CD1c-positive myeloid dendritic cell (primary cell): ENCODE data around the gene DUSP23.

Experiments used
- DNase-seq: peaks from one replicate; pipeline ENCODE4 v3.0.0-alpha.2; 2016; ENCODE audit errors: extremely low spot score

DUSP23 gene

DNA sequence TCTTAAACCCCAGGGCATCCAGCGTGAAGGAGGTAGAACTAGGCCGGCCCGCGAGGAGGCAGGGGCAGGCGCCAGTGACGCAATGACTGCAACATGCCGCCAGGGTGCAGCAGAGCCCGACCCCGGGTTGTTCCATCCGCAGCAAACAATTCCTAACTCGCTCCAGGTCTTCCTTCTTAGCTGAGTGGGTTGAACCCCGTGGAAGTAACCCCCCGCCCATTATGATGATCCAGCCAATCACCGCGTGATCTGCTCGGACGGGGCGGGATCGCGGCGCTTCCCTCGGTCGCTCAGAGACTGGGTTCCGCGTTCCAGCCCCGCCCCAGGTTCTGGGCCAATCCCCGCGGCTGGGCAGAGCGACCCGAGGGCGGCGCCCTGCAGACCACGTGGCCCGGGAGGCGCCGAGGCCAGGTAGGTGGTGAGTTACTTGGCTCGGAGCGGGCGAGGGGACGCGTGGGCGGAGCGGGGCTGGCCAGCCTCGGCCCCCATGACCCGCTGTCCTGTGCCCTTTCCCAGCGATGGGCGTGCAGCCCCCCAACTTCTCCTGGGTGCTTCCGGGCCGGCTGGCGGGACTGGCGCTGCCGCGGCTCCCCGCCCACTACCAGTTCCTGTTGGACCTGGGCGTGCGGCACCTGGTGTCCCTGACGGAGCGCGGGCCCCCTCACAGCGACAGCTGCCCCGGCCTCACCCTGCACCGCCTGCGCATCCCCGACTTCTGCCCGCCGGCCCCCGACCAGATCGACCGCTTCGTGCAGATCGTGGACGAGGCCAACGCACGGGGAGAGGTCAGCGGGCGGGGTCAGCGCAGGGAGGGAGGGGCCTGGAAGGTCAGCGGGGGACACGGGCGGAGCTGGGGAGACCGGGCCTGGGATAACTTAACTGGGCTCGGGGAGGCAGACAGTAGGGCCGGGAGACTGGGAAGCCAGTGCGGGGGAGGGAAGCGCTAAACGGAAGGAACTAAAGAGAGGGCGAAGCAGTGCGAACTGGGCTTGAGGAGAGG lies at the start of gene DUSP23:
DUSP23 (plus strand) TSS at position 380 of the 1,000 bp plus-strand sequence; CDS start at position 519, 139 bp downstream.
- peak; percentile 99 for DNase-seq

DNA sequence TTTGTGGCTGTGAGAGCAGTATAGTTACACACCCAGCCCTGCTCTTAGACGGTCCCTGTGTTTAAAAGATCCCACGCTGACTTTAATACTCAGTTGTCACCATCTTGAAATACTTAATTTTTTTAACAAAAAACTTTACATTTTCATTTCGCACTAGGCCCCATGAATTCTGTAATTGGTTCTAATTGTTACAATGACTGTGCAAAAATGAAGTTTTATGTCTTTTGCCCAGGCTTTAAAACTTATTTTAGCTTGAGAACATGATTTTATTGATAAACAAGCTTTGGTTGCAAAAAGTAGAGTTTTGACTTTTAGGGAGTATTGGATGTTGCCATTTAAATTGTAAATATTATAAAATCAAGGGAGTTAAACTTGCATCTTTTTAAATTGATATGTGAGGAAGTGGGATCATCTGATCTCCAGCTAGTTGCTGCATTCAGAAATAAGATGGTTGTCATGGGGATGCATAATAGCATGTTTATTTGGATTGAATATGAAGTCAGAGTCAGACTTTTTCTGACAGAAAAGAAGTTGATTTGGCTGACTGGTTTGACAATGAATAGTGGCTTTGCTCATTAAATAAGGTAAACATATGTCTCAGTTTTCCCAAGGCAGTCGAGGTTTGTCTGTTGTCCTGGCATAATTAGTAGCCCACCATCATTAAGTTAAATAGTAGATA lies 43.4 kb upstream of the DUSP23 start:
- no peak for DNase-seq

DNA sequence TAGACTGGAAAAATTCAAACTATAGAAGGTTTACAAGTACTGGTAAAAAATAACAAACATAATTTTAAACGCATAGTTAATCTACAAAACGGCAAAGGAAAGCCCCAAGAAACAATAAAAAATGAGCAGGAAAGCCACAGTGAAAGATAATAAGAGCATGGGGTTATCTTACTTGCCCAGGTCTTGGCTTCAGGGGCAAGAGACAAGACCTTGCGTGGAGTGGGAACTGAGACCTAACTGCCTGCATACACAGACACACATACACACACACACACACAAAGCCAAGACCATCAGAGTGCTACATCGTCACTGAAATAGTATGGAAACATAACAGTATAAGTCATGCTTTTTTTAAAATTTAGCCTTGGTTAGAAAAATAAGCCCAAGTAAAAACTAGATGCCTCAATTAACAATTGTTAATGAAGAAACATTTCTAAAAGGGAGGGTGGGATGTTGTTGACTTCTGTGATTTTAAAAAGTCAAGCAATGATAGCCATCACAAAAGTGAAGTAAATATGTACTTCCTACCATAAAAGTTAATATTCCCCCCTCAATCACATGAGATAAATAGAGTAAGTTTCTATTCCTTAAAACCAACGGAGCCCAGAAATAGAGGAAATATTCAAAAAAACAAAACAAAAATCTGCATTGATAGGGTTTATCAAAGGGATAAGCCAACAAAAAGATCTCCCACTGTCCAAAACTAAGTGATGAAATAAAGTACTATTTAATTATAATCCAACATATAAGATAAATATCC lies 36.9 kb upstream of the DUSP23 start:
- DNase-seq = peak; percentile 15

DNA sequence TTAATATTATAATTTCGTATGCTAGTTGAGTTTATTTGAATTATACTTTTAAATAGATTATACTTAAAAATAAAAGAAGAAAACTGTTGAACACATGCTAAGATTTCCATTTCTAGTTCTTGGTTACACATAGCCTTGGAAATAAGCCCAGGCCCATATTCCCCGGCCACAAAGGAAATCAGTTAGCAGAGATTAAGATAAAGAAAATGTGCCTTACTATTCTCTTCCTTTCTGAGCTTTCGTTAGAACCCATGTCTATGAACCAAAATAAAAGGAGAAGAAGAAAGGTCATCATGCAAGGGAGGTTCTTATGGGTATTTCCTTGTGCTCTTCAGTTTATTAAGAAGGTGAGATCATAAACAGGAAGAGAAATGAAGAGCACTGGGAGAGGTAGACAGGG lies 34.1 kb upstream of the DUSP23 start:
- no peak for DNase-seq

DNA sequence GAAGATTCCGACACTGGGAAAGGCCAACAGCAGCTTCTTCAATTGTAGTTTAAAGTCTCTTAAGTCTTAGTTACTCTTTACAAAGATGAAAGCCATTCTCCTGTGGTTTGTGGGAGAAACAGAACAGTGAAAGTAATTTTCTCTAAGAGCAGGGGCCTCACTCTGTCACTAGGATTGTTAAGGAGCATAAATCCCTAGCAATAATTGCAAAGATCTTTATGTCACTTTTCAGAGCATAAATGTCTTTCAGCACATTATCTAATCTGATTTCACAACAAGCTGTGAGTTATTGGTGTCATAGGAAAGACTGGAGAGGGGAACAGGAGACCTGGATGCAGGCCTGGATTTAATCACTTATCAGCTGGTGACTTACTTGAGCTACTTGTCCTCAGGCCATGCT lies 32.4 kb upstream of the DUSP23 start:
- DNase-seq = no peak

DNA sequence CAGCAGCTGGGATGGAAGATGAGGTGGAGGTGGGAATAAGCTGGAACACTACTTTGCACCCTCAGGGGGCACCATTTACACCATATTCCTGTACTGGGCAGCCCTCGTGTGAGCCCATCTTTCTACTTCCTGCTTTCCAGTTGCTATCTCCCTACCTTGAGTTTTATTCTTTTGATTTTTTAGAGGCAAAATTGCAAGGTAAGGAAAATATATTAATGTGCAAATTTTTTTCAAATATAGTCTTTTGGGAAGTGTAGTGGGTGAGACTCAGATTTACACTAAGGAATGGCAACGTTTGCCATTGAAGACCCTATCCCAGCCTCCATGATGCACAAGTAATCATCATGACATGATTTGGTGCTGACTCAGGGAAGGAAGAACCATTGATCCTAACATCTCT lies 31.1 kb upstream of the DUSP23 start:
- DNase-seq = no peak

DNA sequence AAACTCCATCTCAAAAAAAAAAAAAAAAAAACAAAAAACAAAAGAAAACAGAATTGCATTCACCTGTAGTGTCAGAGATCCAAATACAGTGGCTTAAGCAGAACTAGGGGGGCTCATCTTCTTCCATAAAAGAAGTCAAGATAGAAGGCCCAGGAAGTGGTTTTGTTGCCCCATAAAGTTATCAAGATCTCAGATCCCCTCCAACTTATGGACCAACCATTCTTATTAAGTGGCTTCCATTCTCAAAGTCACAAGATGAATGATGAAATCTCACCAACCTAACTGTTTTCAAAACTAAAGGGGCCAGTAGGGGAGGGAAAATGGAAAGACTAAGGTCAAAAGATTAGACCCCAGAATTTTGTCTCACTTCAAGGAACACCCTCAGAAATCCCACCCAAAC lies 30.1 kb upstream of the DUSP23 start:
- DNase-seq = no peak

DNA sequence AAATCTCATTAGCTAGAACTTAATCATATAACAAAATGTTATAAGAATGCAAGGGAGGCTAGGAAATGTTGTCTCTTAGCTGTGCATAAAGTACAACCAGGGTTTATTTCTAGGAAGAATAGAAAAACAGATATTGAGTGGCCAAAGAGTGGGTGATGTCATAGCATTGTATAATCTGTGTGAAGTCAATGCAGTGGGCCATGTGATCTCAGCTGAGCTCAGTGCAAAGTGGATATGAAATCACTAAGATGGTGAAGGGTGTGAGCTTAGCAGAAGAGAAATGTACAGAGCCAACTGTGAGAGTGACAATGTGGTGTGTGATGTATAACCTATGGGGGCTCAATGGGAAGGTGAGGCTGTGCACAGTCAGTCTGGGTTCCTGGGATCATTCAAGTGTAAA lies 29.7 kb upstream of the DUSP23 start:
- no peak for DNase-seq

DNA sequence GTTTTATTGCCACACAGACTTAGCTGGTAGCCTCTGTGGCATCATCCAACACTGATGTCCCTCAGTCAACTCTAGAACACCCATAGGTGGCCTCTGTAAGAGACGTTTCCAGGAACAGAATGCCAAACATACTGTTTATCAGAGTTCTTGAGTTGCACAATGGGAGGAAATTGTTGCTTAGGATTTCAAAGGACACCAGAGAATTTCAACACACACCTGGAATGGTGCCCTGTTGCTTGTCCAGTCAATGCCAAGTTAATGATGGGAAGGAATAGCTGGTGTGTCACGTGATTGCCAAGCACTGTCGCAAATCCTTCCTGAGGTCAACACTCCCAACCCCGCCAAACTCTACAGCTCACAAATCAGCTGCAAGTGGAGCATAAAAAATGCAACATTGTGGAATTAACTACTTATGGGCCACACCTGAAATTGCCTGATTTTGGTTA lies 28.6 kb upstream of the DUSP23 start:
- no peak for DNase-seq

DNA sequence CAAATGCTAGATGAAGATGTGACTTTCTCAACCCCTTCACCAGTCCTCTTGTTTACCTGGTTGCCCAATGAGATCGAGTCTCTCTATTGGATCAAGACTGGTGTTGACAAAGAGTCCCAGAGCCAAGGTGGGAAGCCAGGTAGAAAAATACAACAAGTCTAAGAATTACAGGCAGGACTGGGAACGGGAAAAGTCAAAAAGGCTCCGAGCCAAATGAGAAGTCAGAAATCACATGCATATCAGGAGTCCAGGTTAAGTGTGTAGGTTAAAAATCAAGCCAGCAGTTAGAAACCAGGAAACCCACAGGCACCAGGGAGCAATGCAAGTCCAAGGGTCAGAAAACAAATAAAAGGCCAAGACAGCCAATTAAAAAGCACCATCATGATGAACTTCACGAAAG lies 27.4 kb upstream of the DUSP23 start:
- no peak for DNase-seq

DNA sequence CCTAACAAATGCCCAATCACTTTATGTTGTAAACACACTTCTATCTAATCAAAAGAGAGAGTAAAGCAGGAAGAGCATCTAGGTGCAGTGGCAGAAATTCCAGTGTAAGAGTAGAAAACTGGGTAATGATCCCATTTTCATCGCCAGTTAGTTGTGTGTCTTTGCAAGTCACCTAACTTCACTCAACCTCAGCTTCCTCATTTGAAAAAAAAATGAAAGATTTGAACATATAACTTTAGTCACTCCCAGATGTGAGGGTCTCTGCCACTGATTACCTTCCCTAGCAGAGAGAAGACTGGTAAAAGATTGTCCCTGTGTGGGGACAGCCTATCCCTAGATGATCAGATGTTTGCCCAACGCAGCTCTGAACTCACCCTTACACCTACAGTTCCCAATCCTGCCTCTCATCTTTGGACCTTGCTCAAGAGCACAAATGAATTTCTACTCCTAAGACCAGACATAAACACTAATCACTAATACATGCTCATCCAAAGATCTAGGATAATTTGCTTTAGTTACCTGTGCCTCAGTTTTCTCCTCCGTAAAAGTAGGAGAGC lies 25.2 kb upstream of the DUSP23 start:
- DNase-seq = no peak

DNA sequence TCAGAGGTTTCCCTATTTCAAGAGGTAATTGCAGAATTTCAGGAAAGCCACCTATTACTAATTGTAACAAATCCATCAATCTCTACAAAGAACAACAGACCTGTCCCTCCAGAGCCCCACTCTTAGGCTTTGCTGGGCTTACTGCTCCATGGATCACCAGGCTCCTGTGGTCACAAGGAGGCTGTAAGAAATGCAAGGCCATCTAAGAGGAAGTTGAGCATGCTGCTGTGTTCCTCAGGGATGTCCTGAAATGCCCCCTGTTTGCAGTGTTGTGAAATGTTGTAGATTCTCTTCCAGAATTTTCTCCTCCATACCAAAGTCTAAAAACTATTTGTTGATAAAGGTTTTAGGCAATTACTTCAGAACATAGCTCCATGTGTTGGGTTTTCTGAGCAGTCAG lies 24.4 kb upstream of the DUSP23 start:
- peak; percentile 30 for DNase-seq

DNA sequence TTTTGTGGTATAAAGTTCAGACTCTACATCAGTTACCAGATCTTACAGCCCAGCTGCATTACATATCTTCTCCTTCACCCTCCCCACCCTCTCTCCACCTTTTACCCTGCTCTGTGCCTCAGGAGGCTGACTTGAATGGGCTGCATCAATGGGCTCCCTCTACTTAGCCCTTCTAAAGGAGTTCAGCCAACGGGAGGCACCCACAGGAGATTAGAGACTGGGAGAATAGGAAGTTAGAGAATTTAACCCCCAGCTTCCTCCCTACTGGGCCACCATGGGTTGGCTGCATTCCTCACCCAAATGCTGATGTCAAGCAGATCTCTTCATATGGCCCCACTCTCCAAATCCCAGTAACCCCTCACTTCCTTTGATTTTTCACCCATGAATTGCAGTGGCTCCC lies 17.1 kb upstream of the DUSP23 start:
- DNase-seq = no peak

DNA sequence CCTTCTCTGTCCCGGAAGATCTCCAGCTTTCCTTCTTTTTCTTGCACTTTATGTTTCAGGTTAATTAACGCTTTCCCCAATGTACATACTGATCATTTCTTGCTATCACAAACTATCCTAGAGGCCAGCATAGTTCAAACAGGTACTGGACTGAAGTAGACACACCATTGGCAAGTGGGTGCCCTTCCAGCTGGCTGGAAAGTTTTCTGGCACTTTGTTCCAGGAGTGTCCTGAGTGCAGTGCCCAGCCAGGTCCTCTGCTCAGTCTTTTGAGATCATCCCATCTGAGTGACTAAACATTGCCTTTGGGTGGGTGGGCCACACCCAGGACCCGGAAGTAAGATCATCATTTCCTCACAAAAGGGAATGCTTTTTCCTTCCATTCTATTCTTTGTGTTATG lies 15.0 kb upstream of the DUSP23 start:
- no peak for DNase-seq

DNA sequence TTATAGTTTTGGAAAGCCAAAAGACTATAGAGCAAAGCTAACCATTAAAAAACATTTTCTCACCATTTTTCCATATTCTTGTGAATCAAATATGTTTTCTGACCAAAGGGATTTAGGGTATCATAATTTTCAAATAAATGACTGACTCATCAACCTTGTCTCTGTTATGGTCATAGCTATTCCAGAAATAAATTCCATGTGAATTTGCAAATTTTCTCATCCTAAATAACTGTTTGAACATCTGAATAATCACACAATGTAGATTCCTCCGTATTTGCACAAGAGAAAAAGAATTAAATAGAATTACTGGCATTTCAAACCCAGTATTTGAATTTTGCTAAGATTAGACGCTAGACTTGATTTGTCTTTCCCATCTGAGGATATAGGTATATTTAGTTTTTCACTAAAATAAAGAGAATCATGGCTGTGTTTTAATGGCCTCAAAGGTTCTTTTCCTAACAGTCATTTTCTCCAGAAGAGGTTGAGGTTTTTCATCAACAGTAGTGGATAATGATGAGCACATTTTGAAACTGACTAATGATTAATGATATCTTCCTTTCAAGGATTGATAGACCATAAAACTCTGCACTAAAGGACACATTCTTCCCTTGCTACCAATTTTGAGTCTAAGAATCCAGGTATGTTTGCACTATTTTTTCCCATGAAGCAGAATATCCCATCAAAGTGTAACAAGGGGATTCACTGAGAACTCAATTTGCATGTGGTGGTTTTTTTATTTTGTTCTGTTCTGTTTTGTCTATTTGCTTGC lies 9.5 kb upstream of the DUSP23 start:
- DNase-seq = no peak

DNA sequence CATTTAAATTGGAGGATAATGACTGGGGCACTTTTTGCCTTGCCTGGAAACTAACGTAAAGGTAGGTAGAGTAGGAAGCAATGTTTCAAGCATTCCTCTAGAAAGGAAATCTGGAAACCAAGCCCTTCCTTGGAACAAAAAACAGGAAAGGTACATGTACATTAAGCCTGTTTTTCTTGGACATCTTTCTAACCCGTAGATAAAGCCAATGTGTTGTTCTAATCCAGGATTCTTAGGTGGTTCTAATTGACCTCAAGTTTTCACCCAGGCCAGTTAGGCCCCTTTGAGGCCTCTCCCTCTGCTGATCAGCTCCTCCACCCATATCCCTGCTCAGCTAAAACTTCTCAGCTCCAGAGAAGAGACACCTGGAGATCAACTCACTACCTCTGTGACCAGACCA lies 6.3 kb upstream of the DUSP23 start:
- DNase-seq = no peak

DNA sequence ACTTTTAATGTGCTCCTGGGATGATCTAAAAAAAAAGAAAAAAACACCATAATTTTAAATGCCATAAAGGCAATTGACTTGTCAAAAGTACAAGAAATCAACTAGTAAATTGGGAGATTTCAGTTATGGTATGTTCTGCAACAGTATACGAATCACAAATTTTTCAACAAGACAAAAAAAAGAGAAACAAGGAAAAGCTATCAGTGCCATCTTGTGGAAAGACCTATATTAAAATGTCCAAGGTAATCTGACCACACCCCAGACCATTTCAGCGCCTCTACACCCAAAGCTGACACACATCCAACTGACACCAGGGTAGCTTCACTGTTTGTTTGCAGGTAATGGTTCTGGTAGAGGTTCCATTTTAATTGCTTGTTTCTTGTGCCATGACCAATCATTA lies 5.0 kb upstream of the DUSP23 start:
- DNase-seq = no peak

DNA sequence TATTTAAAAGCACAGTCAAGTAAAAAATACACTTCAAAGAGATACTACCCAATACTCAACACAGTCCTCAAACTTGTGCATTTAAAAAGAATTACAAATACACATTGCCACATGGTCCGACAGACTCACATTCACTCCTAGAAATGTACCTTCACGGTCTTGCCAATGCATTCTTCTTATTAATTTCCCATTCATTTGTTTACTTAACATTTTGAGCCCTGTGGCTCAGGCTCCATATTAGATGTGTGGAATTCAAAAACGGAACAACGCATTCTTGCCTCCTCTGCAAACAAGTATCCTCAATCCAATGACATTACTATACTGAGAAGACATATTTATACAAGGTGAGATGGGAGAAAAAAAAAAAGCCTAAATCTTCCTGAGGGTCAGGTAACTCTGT lies 2.5 kb upstream of the DUSP23 start:
- no peak for DNase-seq

DNA sequence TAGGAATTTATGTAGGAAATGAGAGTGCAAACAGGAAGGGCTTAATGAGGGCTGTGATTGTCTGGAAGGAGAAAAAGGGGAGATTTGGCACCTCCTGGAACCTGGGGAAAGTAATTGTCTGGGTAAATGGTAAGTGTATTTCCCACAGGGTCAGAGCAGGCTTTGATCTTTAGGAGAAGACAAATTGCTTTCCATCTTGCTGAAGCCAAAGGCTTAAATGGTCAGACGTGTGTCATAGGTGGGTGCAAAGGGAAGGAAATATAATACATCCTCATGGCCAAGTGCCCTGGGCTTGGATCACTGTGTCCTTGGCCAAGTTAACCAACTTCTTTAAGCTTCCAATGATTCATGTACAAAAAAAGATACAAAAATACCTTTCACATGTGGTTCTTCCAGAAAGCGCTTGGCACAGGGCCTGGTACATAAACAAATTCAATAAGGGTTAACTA lies 1.3 kb upstream of the DUSP23 start:
- DNase-seq = no peak

DNA sequence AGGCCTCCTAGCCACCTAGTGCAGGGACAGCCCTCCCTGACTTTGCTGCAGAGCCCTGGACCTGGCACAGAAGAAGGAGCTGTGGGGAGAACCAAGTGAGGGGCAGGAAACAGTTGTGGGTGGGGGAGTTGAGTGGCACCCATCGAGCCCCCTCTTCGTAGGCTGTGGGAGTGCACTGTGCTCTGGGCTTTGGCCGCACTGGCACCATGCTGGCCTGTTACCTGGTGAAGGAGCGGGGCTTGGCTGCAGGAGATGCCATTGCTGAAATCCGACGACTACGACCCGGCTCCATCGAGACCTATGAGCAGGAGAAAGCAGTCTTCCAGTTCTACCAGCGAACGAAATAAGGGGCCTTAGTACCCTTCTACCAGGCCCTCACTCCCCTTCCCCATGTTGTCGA lies 1.2 kb downstream of the DUSP23 start:
- DNase-seq = no peak

DNA sequence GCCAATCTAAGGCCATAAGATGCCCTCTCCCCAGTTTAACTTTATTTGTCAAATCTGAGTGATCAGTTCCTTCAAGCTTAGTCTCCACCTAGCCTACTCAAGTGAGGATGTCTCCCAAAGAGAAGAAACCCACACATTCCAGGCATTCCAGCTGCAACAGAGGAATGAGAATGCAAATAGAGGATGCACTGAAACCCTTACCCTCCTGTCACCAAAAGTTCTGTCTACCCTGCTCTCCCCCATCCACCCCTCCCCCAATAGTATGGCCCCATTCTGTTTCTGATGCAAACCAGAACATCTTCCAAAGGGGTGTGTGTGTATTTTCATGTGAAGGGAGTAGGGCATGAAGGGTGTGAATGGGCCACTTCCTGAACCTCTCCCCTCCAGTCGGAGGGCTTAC lies 3.0 kb downstream of the DUSP23 start:
- DNase-seq = no peak
